K562 (cell line): ENCODE data around the gene SLC26A11.

Source experiments
- GATAD2A ChIP-seq: fragments of 450-650 bp; IDR thresholded peaks from 2 replicates; pipeline ENCODE4 v1.6.1; 2017
- HDAC3 ChIP-seq: fragments of 450-650 bp; IDR thresholded peaks from 2 replicates; pipeline ENCODE4 v1.6.1; 2018; ENCODE audit warnings: borderline replicate concordance, mild to moderate bottlenecking, moderate library complexity; ENCODE audit not compliant: partially characterized antibody
- RBM17 ChIP-seq: fragments of 200-400 bp; formaldehyde crosslinking; IDR thresholded peaks from 2 replicates; pipeline ENCODE4 v1.6.1; 2017; ENCODE audit warnings: low read depth, mild to moderate bottlenecking, low read length, borderline replicate concordance
- RBM39 ChIP-seq: fragments of 200-400 bp; formaldehyde crosslinking; optimal IDR thresholded peaks from 2 replicates; pipeline ENCODE3; 2018; ENCODE audit warnings: low read depth, low read length
- TAF15 ChIP-seq: fragments of 200-400 bp; formaldehyde crosslinking; IDR thresholded peaks from 2 replicates; pipeline ENCODE4 v1.6.1; 2017; ENCODE audit warnings: mild to moderate bottlenecking, low read depth, low read length, moderate library complexity
- TBL1XR1 ChIP-seq, 2 experiments: IDR thresholded peaks; 2 replicates each; pipeline ENCODE4 v1.6.1; 2012; ENCODE audit warnings: improper control_type of control experiment in 2 of 2, low read length in 2 of 2, mild to moderate bottlenecking in 1 of 2
- ZBTB1 ChIP-seq: sonication (generic); formaldehyde crosslinking; IDR thresholded peaks from 2 replicates; pipeline ENCODE4 v1.8.1; 2023; ENCODE audit warnings: missing genetic modification reagents, low read depth, mild to moderate bottlenecking, borderline replicate concordance
- ZFX ChIP-seq: sonication (generic); formaldehyde crosslinking; IDR thresholded peaks from 2 replicates; pipeline ENCODE4 v1.8.0; 2022; ENCODE audit warnings: mild to moderate bottlenecking, missing genetic modification reagents, moderate library complexity
- ZNF274 ChIP-seq: IDR thresholded peaks from 2 replicates; pipeline ENCODE4 v1.6.1; 2011; ENCODE audit warnings: low read depth, mild to moderate bottlenecking, low read length, moderate library complexity, borderline replicate concordance
- TF ChIP-seq, protein P1 (sequence below): sonication (generic); IDR thresholded peaks from 2 replicates; pipeline ENCODE4 v1.6.1; 2016
- TF ChIP-seq, protein P2 (sequence below), 3 experiments: IDR thresholded peaks in 2 of 3; conservative IDR thresholded peaks in 1 of 3; 2 replicates each; pipeline ENCODE4 v1.5.1; 2011 to 2012; ENCODE audit warnings: low read length in 3 of 3, mild to moderate bottlenecking in 3 of 3, control low read depth in 2 of 3, improper control_type of control experiment in 1 of 3, inconsistent platforms in 1 of 3, low read depth in 1 of 3, mixed read lengths in 1 of 3, moderate library complexity in 1 of 3; ENCODE audit not compliant: insufficient read depth in 2 of 3

DNA sequence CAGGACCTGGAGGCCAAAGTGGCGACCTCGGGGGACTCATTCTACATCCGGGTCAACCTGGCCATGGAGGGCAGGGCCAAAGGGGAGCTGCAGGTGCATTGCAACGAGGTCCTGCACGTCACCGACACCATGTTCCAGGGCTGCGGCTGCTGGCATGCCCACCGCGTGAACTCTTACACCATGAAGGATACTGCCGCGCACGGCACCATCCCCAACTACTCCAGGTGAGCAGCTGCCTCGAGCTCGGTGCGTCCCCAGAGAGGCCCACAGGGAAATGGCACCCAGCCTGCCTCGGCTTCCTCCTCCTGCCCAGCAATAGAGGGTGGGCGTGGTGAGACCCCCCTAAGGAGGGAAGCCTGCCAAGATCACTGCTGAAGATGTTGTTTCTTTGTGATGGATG lies 18.0 kb upstream of the SLC26A11 start:
- no peak for TF ChIP-seq RBM17
- TF ChIP-seq TAF15 = no peak
- TF ChIP-seq TBL1XR1 (IDR thresholded peaks at IDR 0.05; ENCODE audit: low read length in 2 of 2) = no peak
- no peak for TF ChIP-seq ZBTB1 (CRISPR knock-in tag)
- TF ChIP-seq, protein P1, sequence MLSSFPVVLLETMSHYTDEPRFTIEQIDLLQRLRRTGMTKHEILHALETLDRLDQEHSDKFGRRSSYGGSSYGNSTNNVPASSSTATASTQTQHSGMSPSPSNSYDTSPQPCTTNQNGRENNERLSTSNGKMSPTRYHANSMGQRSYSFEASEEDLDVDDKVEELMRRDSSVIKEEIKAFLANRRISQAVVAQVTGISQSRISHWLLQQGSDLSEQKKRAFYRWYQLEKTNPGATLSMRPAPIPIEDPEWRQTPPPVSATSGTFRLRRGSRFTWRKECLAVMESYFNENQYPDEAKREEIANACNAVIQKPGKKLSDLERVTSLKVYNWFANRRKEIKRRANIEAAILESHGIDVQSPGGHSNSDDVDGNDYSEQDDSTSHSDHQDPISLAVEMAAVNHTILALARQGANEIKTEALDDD = no peak
- TF ChIP-seq, protein P2, sequence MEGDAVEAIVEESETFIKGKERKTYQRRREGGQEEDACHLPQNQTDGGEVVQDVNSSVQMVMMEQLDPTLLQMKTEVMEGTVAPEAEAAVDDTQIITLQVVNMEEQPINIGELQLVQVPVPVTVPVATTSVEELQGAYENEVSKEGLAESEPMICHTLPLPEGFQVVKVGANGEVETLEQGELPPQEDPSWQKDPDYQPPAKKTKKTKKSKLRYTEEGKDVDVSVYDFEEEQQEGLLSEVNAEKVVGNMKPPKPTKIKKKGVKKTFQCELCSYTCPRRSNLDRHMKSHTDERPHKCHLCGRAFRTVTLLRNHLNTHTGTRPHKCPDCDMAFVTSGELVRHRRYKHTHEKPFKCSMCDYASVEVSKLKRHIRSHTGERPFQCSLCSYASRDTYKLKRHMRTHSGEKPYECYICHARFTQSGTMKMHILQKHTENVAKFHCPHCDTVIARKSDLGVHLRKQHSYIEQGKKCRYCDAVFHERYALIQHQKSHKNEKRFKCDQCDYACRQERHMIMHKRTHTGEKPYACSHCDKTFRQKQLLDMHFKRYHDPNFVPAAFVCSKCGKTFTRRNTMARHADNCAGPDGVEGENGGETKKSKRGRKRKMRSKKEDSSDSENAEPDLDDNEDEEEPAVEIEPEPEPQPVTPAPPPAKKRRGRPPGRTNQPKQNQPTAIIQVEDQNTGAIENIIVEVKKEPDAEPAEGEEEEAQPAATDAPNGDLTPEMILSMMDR (IDR thresholded peaks at IDR 0.05 in 2 of 3, conservative IDR thresholded peaks at IDR 0.05 in 1 of 3; ENCODE audit: insufficient read depth in 2 of 3, low read depth in 1 of 3, low read length in 3 of 3) = no peak
- TF ChIP-seq HDAC3 = no peak
- no peak for TF ChIP-seq RBM39
- no peak for TF ChIP-seq ZNF274
- no peak for TF ChIP-seq ZFX (CRISPR knock-in tag)
- no peak for TF ChIP-seq GATAD2A
